K562 (cell line): Measurements from ENCODE around the gene PRKAR1B. TPM values are rescaled to one million over a fixed set of nuclear protein-coding genes. Genes with fewer than 3 reads are reported as not detected.

Experiments
- ATAC-seq: fragments of 200-7000 bp; cut with Tn5 transposase; 3 replicates; pipeline ENCODE4 v1.9.1; 2020; ENCODE audit warnings: moderate library complexity
- BruUV-seq: library from RNA; stranded (reverse); fragments of 400-500 nt; replicated peaks from 2 replicates; lab custom pipeline; 2021; lab: Mats Ljungman, UMichigan
- CTCF ChIA-PET: fragments of 300-600 bp; formaldehyde crosslinking; extraction: SDS; loops from one replicate; lab custom pipeline; 2021; ENCODE audit warnings: low intra/inter-chr PET ratio; lab: Yijun Ruan, JAX
- POLR2A ChIA-PET: fragments of 300-600, 350-650 bp; sonication (Branson Sonifier 250); formaldehyde crosslinking; extraction: SDS; loops from one replicate; lab custom pipeline; 2021; ENCODE audit warnings: antibody characterized with exemption, inconsistent platforms; lab: Yijun Ruan, JAX
- DNase-seq, 4 experiments: peaks; one replicate each; pipeline versions ENCODE4 v3.0.0 to v3.0.0-alpha.2; 2011 to 2018; ENCODE audit warnings: low spot score in 3 of 4, mixed read lengths in 3 of 4; ENCODE audit errors: extremely low read depth in 1 of 4
- FAIRE-seq: peaks from 2 replicates; lab custom pipeline; 2011; peaks lifted over from hg19 to GRCh38; lab: Jason Lieb, UNC
- H2AFZ ChIP-seq: 2 replicates; pipeline ENCODE4 v1.6.0; 2011; ENCODE audit warnings: low read depth, low read length, control low read depth, inconsistent platforms
- H3K27ac ChIP-seq: fragments of 200-600 bp; 3 replicates; pipeline ENCODE4 v1.8.0; 2011; ENCODE audit warnings: low read depth, mild to moderate bottlenecking, control low read depth, inconsistent platforms, low read length, moderate library complexity, mixed read lengths; ENCODE audit errors: extremely low read depth
- H3K27me3 ChIP-seq, 2 experiments: fragments of 300-600 bp in 1 of 2; 2 replicates in 1 of 2; 3 replicates in 1 of 2; pipeline versions ENCODE4 v1.6.0 to v1.8.0; 2011; ENCODE audit warnings: inconsistent platforms in 2 of 2, low read length in 2 of 2, mild to moderate bottlenecking in 1 of 2, mixed read lengths in 1 of 2, moderate library complexity in 1 of 2; ENCODE audit not compliant: control insufficient read depth in 2 of 2, insufficient read depth in 2 of 2
- H3K36me3 ChIP-seq: fragments of 300-600 bp; 3 replicates; pipeline ENCODE4 v1.8.0; 2011; ENCODE audit warnings: mild to moderate bottlenecking, low read length, inconsistent platforms; ENCODE audit not compliant: control insufficient read depth, insufficient read depth
- H3K4me1 ChIP-seq, 2 experiments: fragments of 200-600 bp in 1 of 2; replicated peaks in 1 of 2; 2 replicates in 1 of 2; 3 replicates in 1 of 2; pipeline versions ENCODE4 v1.5.1 to v1.8.0; 2011; ENCODE audit warnings: inconsistent platforms in 2 of 2, low read length in 2 of 2, mild to moderate bottlenecking in 1 of 2, mixed read lengths in 1 of 2, moderate library complexity in 1 of 2; ENCODE audit not compliant: control insufficient read depth in 2 of 2, insufficient read depth in 2 of 2
- H3K4me2 ChIP-seq: 2 replicates; pipeline ENCODE4 v1.6.1; 2011; ENCODE audit warnings: low read length, control low read depth, inconsistent platforms, mixed read lengths; ENCODE audit not compliant: insufficient read depth
- H3K4me3 ChIP-seq: fragments of 200-600 bp; sonication (generic), shearing (Covaris generic); 2 replicates; pipeline ENCODE4 v1.5.1; 2016; ENCODE audit warnings: control low read depth, inconsistent platforms
- H3K79me2 ChIP-seq: fragments of 200-600 bp; 3 replicates; pipeline ENCODE4 v1.8.0; 2011; ENCODE audit warnings: low read length, inconsistent platforms; ENCODE audit not compliant: control insufficient read depth, insufficient read depth
- H3K9ac ChIP-seq, 2 experiments: 2 replicates each; pipeline versions ENCODE4 v1.6.0 to v1.6.1; 2011; ENCODE audit warnings: low read depth in 2 of 2, low read length in 2 of 2, control low read depth in 1 of 2, inconsistent platforms in 1 of 2, mild to moderate bottlenecking in 1 of 2, mixed read lengths in 1 of 2; ENCODE audit not compliant: insufficient read depth in 1 of 2
- H3K9me1 ChIP-seq: one replicate; pipeline ENCODE4 v1.6.0; 2011; ENCODE audit warnings: inconsistent platforms, mild to moderate bottlenecking, low read length, moderate library complexity; ENCODE audit not compliant: control insufficient read depth, insufficient read depth
- H3K9me3 ChIP-seq: replicated peaks from 2 replicates; pipeline ENCODE4 v1.5.1; 2011; ENCODE audit warnings: low read depth, low read length, inconsistent platforms; ENCODE audit not compliant: control insufficient read depth, insufficient read depth
- H4K20me1 ChIP-seq: replicated peaks from 2 replicates; pipeline ENCODE4 v1.6.1; 2011; ENCODE audit warnings: low read length, inconsistent platforms, mixed read lengths; ENCODE audit not compliant: control insufficient read depth, insufficient read depth
- FOXK2 ChIP-seq, 2 experiments: fragments of 450-650 bp; IDR thresholded peaks in 1 of 2; conservative IDR thresholded peaks in 1 of 2; 2 replicates each; pipeline ENCODE4 v1.6.1; 2016; ENCODE audit warnings: low read depth in 2 of 2, mild to moderate bottlenecking in 1 of 2
- HDAC3 ChIP-seq: fragments of 450-650 bp; IDR thresholded peaks from 2 replicates; pipeline ENCODE4 v1.6.1; 2018; ENCODE audit warnings: borderline replicate concordance, mild to moderate bottlenecking, moderate library complexity; ENCODE audit not compliant: partially characterized antibody
- PRDM10 ChIP-seq: fragments of 450-650 bp; IDR thresholded peaks from 2 replicates; pipeline ENCODE4 v1.6.1; 2018; ENCODE audit not compliant: partially characterized antibody
- SETDB1 ChIP-seq: IDR thresholded peaks from one replicate; pipeline ENCODE4 v1.6.1; 2012; ENCODE audit warnings: low read length, control low read depth, inconsistent platforms
- WGBS: fragments of 100-300 bp; shearing (Covaris generic); methylation state at CpG from one replicate; pipeline ENCODE4 v1.1.6; 2016; ENCODE audit warnings: low coverage, mixed read lengths; ENCODE audit not compliant: insufficient coverage; ENCODE audit errors: missing lambda C conversion rate; 5-methylcytosine and 5-hydroxymethylcytosine counted together
- in situ Hi-C: fragments of 300-500 bp; cut with MboI; formaldehyde crosslinking; loops from 4 replicates; pipeline ENCODE4 v1.15.0; 2018; ENCODE audit warnings: inconsistent platforms, mixed read lengths
- intact Hi-C: fragments of 100-400 bp; cut with micrococcal nuclease; formaldehyde crosslinking; loops from 2 replicates; pipeline ENCODE4 v1.14.2; 2022
- polyA plus RNA-seq, 8 experiments: library from polyadenylated mRNA; depleted of rRNA in 4 of 8; stranded (reverse) in 5 of 8; unstranded in 3 of 8; fragments of >200 nt; fragmentation: Nextera tagmentation in 2 of 8; fragmentation: Illumina TruSeq in 1 of 8; extraction: Ambion mirVana in 2 of 8; extraction: Trizol in 1 of 8; gene quantifications; 2 replicates each; pipeline versions ENCODE4 v1.2.1 to v1.2.3, GENCODE V29; 2011 to 2014; ENCODE audit warnings: inconsistent platforms in 1 of 8, missing spikeins in 1 of 8
- total RNA-seq, 7 experiments: library from RNA; depleted of rRNA in 6 of 7; stranded (reverse); fragments of >200 nt in 6 of 7; fragmentation: Illumina TruSeq in 2 of 7; extraction: Trizol in 2 of 7; gene quantifications; 2 replicates each; pipeline versions ENCODE4 v1.2.1 to v1.2.3, GENCODE V29; 2011 to 2021; ENCODE audit warnings: low replicate concordance in 1 of 7

PRKAR1B gene
- total and polyA plus RNA-seq, 9 of the 15 experiments (the other 6 are each of a cell fraction or from before 2014, with no cell fraction given), result 0.99 to 30.5 (median 12.7) TPM

GRCh38 chr7:511476-512145 lies 215.5 kb downstream of the PRKAR1B start:
- no peak overlapping the region for H3K9ac ChIP-seq
- in situ Hi-C loops, result no loop called here
- peaks cover 13% of the 10 kb centered on the region; the same call in 1 of the 2 replicates for H4K20me1 ChIP-seq
- WGBS, result 75% methylated on average over 11 of the region's 25 CpGs
- no peak for ATAC-seq
- H3K79me2 ChIP-seq, result no peaks in the 10 kb centered on the region
- no peaks in the 10 kb centered on the region for H3K27me3 ChIP-seq
- DNase-seq, result no peak
- TF ChIP-seq FOXK2 (conservative IDR thresholded peaks at IDR 0.05 in 1 of 2, IDR thresholded peaks at IDR 0.05 in 1 of 2; ENCODE audit: low read depth in 2 of 2), result no peak
- TF ChIP-seq SETDB1, result no peak
- no peak for TF ChIP-seq HDAC3
- peak; percentile 47 for TF ChIP-seq PRDM10
- no peak overlapping the region for H3K4me3 ChIP-seq
- no TSS peak for BruUV-seq
- H3K27ac ChIP-seq, result no peak overlapping the region
- no peak for FAIRE-seq
- intact Hi-C loops, result no loop called here
- no peak overlapping the region for H2AFZ ChIP-seq
- ChIA-PET POLR2A (interaction anchor here (0.6 to 0.7 kb wide), 2 partner anchors 31 to 159 kb away, joined by 3 read pairs; no protein-coding TSS in a partner anchor), CTCF (no interaction called here)
- H3K9me3 ChIP-seq, result no peaks in the 10 kb centered on the region
- no peak overlapping the region for H3K4me2 ChIP-seq
- H3K9me1 ChIP-seq, result peaks cover 2% of the 10 kb centered on the region
- H3K4me1 ChIP-seq, result peaks cover 0 to 22% of the 10 kb centered on the region in 2 experiments; a peak in 3 of 5 replicates
- H3K36me3 ChIP-seq, result no peaks in the 10 kb centered on the region
